GM12873 (cell line): ENCODE data around the gene NHLRC2.

Source experiments
- CTCF ChIP-seq: IDR thresholded peaks from 2 replicates; pipeline ENCODE4 v1.5.1; 2012; ENCODE audit warnings: low read depth, mild to moderate bottlenecking, moderate library complexity, low read length, control low read depth; ENCODE audit not compliant: insufficient read depth; ENCODE audit errors: missing control alignments

The NHLRC2 gene

DNA sequence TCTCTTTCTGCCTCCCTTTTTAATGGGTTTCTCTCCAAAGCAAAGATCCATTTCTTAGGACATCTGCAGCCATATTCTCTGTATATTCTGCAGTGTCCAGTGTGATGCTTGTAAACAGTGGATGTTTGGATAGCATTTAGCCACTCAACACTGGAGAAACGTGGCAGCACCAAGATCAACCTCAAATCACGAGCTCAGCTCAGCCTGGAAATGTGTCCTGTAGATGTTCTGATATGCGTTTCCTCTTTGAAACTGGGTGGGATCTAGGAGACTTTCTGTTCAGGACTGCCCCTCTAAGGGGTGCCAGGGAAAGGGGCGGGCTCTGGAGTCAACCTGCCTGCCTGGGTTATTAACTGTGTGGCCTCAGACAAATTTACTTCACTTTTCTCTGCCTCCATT is 91.2 kb downstream of the NHLRC2 start:
- no peak for TF ChIP-seq CTCF

DNA sequence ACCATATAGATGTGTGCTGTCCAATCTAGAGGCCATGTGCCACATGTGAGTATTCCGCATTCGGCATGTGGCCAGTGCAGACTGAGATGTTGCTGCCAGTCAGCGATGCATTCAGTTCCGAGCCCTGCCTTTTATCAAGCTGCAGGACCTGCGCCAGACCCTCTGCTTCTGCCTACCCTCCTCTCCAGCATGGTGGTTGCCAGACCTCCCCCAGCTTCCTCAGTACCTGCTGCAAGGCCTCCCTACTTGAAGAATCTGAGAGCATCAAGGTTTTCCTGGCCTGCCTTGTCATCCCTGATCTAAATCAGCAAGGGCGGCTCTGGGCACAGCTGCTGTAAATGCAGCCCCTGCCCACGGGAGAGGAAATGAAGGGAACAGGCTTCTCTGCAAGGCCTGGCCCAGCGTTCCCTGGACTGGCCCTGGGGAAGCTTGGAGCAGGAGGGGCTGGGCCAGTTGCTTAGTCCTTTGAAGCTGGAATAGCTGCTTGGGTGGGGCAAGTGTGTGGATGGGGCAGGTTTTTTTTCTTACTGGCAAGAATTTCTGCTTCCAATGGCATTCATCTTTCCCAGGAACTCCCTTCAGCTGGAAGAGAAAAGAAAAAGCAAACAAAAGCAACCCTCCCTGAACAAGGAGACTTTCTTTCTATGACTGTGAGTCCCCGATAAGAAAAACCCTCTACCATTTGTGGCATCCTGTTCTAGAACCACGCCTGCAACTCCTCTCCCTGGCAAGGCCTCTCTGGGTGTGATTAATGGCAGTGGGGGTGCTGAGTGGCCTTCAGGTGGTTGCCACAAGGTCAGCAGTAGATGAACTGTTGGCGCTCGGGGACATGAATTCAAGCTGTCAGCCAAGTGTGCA is 93.0 kb downstream of the NHLRC2 start:
- no peak for TF ChIP-seq CTCF

GRCh38 chr10:113948048-113948447 is 93.6 kb downstream of the NHLRC2 start:
- no peak for TF ChIP-seq CTCF

DNA sequence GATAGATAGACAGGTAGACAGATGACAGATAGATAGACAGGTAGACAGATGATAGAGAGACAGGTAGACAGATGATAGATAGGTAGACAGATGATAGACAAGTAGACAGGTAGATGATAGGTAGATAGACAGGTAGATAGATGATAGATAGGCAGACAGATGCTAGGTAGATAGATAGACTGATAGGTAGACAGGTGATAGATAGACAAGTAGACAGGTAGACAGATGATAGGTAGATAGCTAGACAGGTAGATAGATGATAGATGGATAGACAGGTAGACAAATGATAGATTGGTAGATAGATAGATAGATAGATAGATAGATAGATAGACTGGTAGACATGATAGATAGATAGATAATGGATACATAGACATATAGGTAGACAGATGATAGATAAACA is 95.8 kb downstream of the NHLRC2 start:
- no peak for TF ChIP-seq CTCF

- TF ChIP-seq CTCF = peak; percentile 36
Measured at GRCh38 chr10:113953505-113954272, 99.2 kb downstream of the NHLRC2 start.

DNA sequence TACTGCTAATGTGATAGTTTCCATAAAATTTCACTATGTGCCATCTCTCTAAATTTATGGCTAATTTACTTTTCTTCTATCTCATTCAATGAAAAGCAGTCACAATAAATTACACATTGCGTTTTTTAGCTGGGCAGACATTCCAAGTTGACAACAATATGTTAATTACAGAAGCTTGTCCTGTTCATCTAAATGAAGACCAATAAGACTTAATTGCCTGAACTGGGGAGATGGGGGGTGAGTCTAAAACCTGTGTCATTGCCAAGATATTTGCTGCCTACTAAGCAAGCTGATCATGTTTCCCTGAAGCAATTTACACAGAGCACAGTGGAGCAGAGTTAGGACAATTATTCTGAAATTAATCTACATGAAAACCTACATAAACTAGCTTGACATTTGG is 99.9 kb downstream of the NHLRC2 start:
- TF ChIP-seq CTCF = no peak

GRCh38 chr10:113957013-113957412 is 102.6 kb downstream of the NHLRC2 start:
- no peak for TF ChIP-seq CTCF
